ENCODE data around the gene PTDSS2. TPM values are rescaled to one million over a fixed set of nuclear protein-coding genes. Genes with fewer than 3 reads are reported as not detected.

PTDSS2 gene
- total and polyA plus RNA-seq, 2 experiments from 2014 or later, result 22.7 to 145 TPM

GRCh38 chr11:536841-537621, 87.0 kb downstream of the PTDSS2 start, which contains the start of gene LRRC56:
TSS of gene LRRC56 (plus strand) at chr11:537527. CDS start at chr11:540685, 3,158 bp downstream.
- Histone ChIP-seq H3K27ac (ENCODE audit: low read depth) (no peak within 1 kb of the TSS), H3K4me2 (peak within 1 kb of the TSS; percentile 90), H3K4me1 (ENCODE audit: insufficient read depth) (no peaks in the 10 kb centered on the region; the same call in 1 of the 2 replicates), H2AFZ (peak within 1 kb of the TSS; percentile 87), H3K36me3 (ENCODE audit: insufficient read depth) (no peaks in the 10 kb centered on the region), H4K20me1 (replicated peaks; ENCODE audit: insufficient read depth) (0 out of 2 replicates have a peak, but pooled peaks cover 2% of the 10 kb centered on the region), H3K4me3 (peak within 1 kb of the TSS; percentile 73), H3K79me2 (replicated peaks; ENCODE audit: insufficient read depth) (no peaks in the 10 kb centered on the region; the same call in 1 of the 2 replicates), H3K9me2 (ENCODE audit: insufficient read depth) (no peaks in the 10 kb centered on the region), H3F3A (replicated peaks; ENCODE audit: low read depth) (peaks cover 11% of the 10 kb centered on the region), H3K27me3 (ENCODE audit: insufficient read depth) (peaks cover 17% of the 10 kb centered on the region; the same call in 1 of the 2 replicates)
- ATAC-seq, result peak; percentile 58
- Mint-ChIP-seq H3K27ac (peak within 1 kb of the TSS; percentile 35; the same call in 1 of the 2 replicates), H3K27me3 (ENCODE audit: insufficient read depth, low read depth, poor library complexity) (peaks cover 20% of the 10 kb centered on the region), H3K36me3 (ENCODE audit: low read depth) (peaks cover 6% of the 10 kb centered on the region; the same call in 2 of the 3 replicates), H3K4me1 (peaks cover 3% of the 10 kb centered on the region; the same call in 2 of the 3 replicates), H3K4me3 (peak within 1 kb of the TSS; percentile 89), H3K9me3 (peaks cover 2% of the 10 kb centered on the region; the same call in 2 of the 3 replicates)
- TF ChIP-seq, protein P1, sequence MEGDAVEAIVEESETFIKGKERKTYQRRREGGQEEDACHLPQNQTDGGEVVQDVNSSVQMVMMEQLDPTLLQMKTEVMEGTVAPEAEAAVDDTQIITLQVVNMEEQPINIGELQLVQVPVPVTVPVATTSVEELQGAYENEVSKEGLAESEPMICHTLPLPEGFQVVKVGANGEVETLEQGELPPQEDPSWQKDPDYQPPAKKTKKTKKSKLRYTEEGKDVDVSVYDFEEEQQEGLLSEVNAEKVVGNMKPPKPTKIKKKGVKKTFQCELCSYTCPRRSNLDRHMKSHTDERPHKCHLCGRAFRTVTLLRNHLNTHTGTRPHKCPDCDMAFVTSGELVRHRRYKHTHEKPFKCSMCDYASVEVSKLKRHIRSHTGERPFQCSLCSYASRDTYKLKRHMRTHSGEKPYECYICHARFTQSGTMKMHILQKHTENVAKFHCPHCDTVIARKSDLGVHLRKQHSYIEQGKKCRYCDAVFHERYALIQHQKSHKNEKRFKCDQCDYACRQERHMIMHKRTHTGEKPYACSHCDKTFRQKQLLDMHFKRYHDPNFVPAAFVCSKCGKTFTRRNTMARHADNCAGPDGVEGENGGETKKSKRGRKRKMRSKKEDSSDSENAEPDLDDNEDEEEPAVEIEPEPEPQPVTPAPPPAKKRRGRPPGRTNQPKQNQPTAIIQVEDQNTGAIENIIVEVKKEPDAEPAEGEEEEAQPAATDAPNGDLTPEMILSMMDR (conservative IDR thresholded peaks at IDR 0.05; ENCODE audit: low read depth in 2 of 2), result 0 out of 4 replicates have a peak, but pooled peaks of 1 of the 2 experiments have one; percentile 2
- TF ChIP-seq EZH2phosphoT487 (IDR thresholded peaks at IDR 0.05; ENCODE audit: unreplicated experiment) (no peak), ZNF331 (CRISPR knock-in tag; IDR thresholded peaks at IDR 0.05; ENCODE audit: low read depth) (no peak), POLR2AphosphoS5 (IDR thresholded peaks at IDR 0.05; ENCODE audit: low read depth) (peak; percentile 28; the same call in 1 of the 2 replicates), CREB1 (CRISPR knock-in tag; IDR thresholded peaks at IDR 0.05; ENCODE audit: low read depth) (0 out of 2 replicates have a peak, but pooled peaks have one; percentile 5)
- DNase-seq (ENCODE audit: low spot score), result peak; percentile 93

DNA sequence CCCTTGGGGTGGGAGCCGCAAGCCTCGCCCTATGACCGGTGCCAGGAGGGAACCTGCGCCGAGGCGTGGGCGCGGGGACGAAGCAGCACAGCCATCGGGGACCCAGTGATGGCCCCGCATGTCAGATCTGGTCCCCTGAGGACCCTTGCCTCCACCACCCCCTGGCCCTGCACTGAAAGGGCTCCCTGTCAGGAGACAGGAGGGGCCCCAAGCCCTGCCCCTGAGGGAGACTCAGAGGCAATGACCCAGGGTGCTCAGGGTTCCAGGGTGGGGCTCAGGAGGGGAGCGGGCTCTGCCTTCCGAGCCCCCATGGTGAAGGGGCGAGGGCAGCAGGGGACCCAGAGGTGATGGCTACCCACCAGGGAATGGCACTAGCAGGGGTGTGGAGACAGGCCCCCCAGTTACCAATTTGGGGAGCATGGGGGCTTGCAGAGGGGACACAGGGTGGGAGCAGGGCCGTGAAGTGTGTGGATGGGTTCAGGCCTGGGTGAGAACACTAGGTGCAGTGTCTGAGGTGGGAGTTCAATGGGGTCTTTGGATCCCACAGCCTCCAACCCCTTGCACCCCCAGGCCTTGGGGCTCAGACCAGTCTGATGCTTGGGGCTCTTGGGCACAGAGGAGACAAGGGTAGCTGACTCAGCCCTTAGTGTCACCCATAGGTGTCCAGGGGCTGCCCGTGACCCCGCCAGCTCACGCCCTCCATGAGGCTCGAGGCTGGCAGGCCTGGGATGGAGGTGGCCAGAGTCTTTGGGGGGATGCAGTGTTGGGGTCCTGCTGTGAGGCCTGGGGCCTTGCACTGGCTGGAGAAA, 87.7 kb downstream of the PTDSS2 start:
- Histone ChIP-seq H2AFZ (no peak overlapping the region), H3K27ac (ENCODE audit: low read depth) (no peak overlapping the region), H3K4me3 (peak overlapping the region; percentile 73), H3F3A (replicated peaks; ENCODE audit: low read depth) (peaks cover 11% of the 10 kb centered on the region), H3K4me1 (ENCODE audit: insufficient read depth) (no peaks in the 10 kb centered on the region; the same call in 1 of the 2 replicates), H3K9me2 (ENCODE audit: insufficient read depth) (no peaks in the 10 kb centered on the region), H3K36me3 (ENCODE audit: insufficient read depth) (no peaks in the 10 kb centered on the region), H3K79me2 (replicated peaks; ENCODE audit: insufficient read depth) (no peaks in the 10 kb centered on the region; the same call in 1 of the 2 replicates), H3K4me2 (peak overlapping the region; percentile 90), H4K20me1 (replicated peaks; ENCODE audit: insufficient read depth) (0 out of 2 replicates have a peak, but pooled peaks cover 2% of the 10 kb centered on the region), H3K27me3 (ENCODE audit: insufficient read depth) (peaks cover 17% of the 10 kb centered on the region; the same call in 1 of the 2 replicates)
- DNase-seq (ENCODE audit: low spot score) (no peak), ATAC-seq (no peak)
- H3K9me3 Mint-ChIP-seq, result peaks cover 2% of the 10 kb centered on the region; the same call in 2 of the 3 replicates
- H3K27ac Mint-ChIP-seq, result no peak overlapping the region
- TF ChIP-seq ZNF331 (CRISPR knock-in tag; IDR thresholded peaks at IDR 0.05; ENCODE audit: low read depth) (no peak), NANOG (IDR thresholded peaks at IDR 0.05; ENCODE audit: borderline replicate concordance) (no peak), JUNB (IDR thresholded peaks at IDR 0.05; ENCODE audit: unreplicated experiment) (no peak)
- H3K4me3 Mint-ChIP-seq, result peak overlapping the region; percentile 50; the same call in 2 of the 3 replicates
- peaks cover 3% of the 10 kb centered on the region; the same call in 2 of the 3 replicates for H3K4me1 Mint-ChIP-seq
- H3K36me3 Mint-ChIP-seq (ENCODE audit: low read depth), result peaks cover 5% of the 10 kb centered on the region
- H3K27me3 Mint-ChIP-seq (ENCODE audit: insufficient read depth, low read depth, poor library complexity), result peaks cover 23% of the 10 kb centered on the region

All from GM23338 (cell line).